Panc1 (cell line): ENCODE data around the gene DSCAM. TPM values are rescaled to one million over a fixed set of nuclear protein-coding genes. Genes with fewer than 3 reads are reported as not detected.

Source experiments
- ATAC-seq: fragments of 200-7000 bp; cut with Tn5 transposase; 2 replicates; pipeline ENCODE4 v1.9.1; 2020; ENCODE audit warnings: mild to moderate bottlenecking, moderate library complexity
- BruUV-seq: library from RNA; stranded (reverse); fragments of 400-500 nt; replicated peaks from 2 replicates; lab custom pipeline; 2021; lab: Mats Ljungman, UMichigan
- CTCF ChIA-PET: fragments of 300-600 bp; sonication (Branson Sonifier 250); formaldehyde crosslinking; loops from one replicate; lab custom pipeline; 2022; ENCODE audit warnings: antibody characterized with exemption; lab: Charles Lee
- POLR2A ChIA-PET: fragments of 300-600 bp; sonication (Branson Sonifier 250); formaldehyde crosslinking; loops from one replicate; lab custom pipeline; 2022; ENCODE audit warnings: antibody characterized with exemption; lab: Charles Lee
- DNase-seq: peaks from one replicate; pipeline ENCODE4 v3.0.0-alpha.2; 2010; ENCODE audit warnings: low read depth, low spot score
- H3K27ac ChIP-seq: 2 replicates; pipeline ENCODE4 v1.5.1; 2011; ENCODE audit warnings: mild to moderate bottlenecking, low read length, inconsistent platforms
- H3K27me3 ChIP-seq: fragments of 200-500 bp; sonication (Bioruptor generic); 2 replicates; pipeline ENCODE4 v1.6.0; 2014; ENCODE audit warnings: low read length, inconsistent platforms; ENCODE audit not compliant: control insufficient read depth, insufficient read depth
- H3K36me3 ChIP-seq: fragments of 200-500 bp; sonication (Bioruptor generic); 2 replicates; pipeline ENCODE4 v1.5.1; 2014; ENCODE audit warnings: inconsistent platforms, mild to moderate bottlenecking, low read length, moderate library complexity; ENCODE audit not compliant: control insufficient read depth, insufficient read depth
- H3K4me1 ChIP-seq: 2 replicates; pipeline ENCODE4 v1.5.1; 2011; ENCODE audit warnings: inconsistent platforms, mild to moderate bottlenecking, low read length, moderate library complexity; ENCODE audit not compliant: control insufficient read depth, insufficient read depth
- H3K4me3 ChIP-seq, 2 experiments: 2 replicates each; pipeline ENCODE4 v1.5.1; 2011 to 2012; ENCODE audit warnings: low read depth in 2 of 2, low read length in 2 of 2, mild to moderate bottlenecking in 2 of 2, inconsistent platforms in 1 of 2, moderate library complexity in 1 of 2
- H3K9me3 ChIP-seq: fragments of 200-500 bp; sonication (Bioruptor generic); 2 replicates; pipeline ENCODE4 v1.5.1; 2014; ENCODE audit warnings: low read depth, mild to moderate bottlenecking, inconsistent platforms, low read length, moderate library complexity; ENCODE audit not compliant: control insufficient read depth, insufficient read depth
- CTCF ChIP-seq: fragments of 450-650 bp; IDR thresholded peaks from 2 replicates; pipeline ENCODE4 v1.5.1; 2017; ENCODE audit warnings: mild to moderate bottlenecking
- POLR2AphosphoS5 ChIP-seq: IDR thresholded peaks from 2 replicates; pipeline ENCODE4 v1.6.1; 2012; ENCODE audit warnings: mild to moderate bottlenecking, low read depth, low read length, moderate library complexity
- SIN3A ChIP-seq: IDR thresholded peaks from 2 replicates; pipeline ENCODE4 v1.6.1; 2012; ENCODE audit warnings: low read depth, mild to moderate bottlenecking, low read length, moderate library complexity, borderline replicate concordance; ENCODE audit not compliant: insufficient read depth
- TCF7L2 ChIP-seq: IDR thresholded peaks from 2 replicates; pipeline ENCODE4 v1.6.1; 2011; ENCODE audit warnings: mild to moderate bottlenecking, low read depth, low read length, inconsistent platforms
- in situ Hi-C: cut with HindIII; loops from 2 replicates; pipeline ENCODE4 v1.10.0; 2016; ENCODE audit warnings: low sequenced_read_pairs, low pct_unique_long_range_greater_than_20kb
- intact Hi-C: fragments of 100-400 bp; cut with micrococcal nuclease; formaldehyde crosslinking; loops from one replicate; pipeline ENCODE4 v1.10.0; 2022; ENCODE audit not compliant: unreplicated experiment
- total RNA-seq: library from RNA; stranded (reverse); gene quantifications from one replicate; pipeline ENCODE4 v1.2.1, GENCODE V29; 2021; ENCODE audit not compliant: unreplicated experiment
- TF ChIP-seq, protein P1 (sequence below), 2 experiments: IDR thresholded peaks; 2 replicates each; pipeline ENCODE4 v1.6.1; 2011 to 2012; ENCODE audit warnings: low read depth in 2 of 2, control low read depth in 1 of 2, low read length in 1 of 2, mild to moderate bottlenecking in 1 of 2, moderate library complexity in 1 of 2; ENCODE audit not compliant: insufficient read depth in 1 of 2

DSCAM gene
- total RNA-seq, 1 experiment from 2014 or later, result not detected

GRCh38 chr21:40178726-40179125 is 668.2 kb downstream of the DSCAM start:
- H3K27ac ChIP-seq, result no peak overlapping the region
- no peak for ATAC-seq
- BruUV-seq, result no TSS peak
- no peaks in the 10 kb centered on the region for H3K9me3 ChIP-seq
- in situ Hi-C loops (no loop called here), intact Hi-C loops (no loop called here)
- H3K36me3 ChIP-seq, result no peaks in the 10 kb centered on the region
- no peaks in the 10 kb centered on the region for H3K27me3 ChIP-seq
- no peaks in the 10 kb centered on the region for H3K4me1 ChIP-seq
- CTCF ChIA-PET, result no interaction called here
- no peak overlapping the region for H3K4me3 ChIP-seq
- POLR2A ChIA-PET, result no interaction called here
- TF ChIP-seq POLR2AphosphoS5 (no peak), CTCF (no peak), SIN3A (no peak), TCF7L2 (no peak)
- TF ChIP-seq, protein P1, sequence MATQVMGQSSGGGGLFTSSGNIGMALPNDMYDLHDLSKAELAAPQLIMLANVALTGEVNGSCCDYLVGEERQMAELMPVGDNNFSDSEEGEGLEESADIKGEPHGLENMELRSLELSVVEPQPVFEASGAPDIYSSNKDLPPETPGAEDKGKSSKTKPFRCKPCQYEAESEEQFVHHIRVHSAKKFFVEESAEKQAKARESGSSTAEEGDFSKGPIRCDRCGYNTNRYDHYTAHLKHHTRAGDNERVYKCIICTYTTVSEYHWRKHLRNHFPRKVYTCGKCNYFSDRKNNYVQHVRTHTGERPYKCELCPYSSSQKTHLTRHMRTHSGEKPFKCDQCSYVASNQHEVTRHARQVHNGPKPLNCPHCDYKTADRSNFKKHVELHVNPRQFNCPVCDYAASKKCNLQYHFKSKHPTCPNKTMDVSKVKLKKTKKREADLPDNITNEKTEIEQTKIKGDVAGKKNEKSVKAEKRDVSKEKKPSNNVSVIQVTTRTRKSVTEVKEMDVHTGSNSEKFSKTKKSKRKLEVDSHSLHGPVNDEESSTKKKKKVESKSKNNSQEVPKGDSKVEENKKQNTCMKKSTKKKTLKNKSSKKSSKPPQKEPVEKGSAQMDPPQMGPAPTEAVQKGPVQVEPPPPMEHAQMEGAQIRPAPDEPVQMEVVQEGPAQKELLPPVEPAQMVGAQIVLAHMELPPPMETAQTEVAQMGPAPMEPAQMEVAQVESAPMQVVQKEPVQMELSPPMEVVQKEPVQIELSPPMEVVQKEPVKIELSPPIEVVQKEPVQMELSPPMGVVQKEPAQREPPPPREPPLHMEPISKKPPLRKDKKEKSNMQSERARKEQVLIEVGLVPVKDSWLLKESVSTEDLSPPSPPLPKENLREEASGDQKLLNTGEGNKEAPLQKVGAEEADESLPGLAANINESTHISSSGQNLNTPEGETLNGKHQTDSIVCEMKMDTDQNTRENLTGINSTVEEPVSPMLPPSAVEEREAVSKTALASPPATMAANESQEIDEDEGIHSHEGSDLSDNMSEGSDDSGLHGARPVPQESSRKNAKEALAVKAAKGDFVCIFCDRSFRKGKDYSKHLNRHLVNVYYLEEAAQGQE (IDR thresholded peaks at IDR 0.05; ENCODE audit: insufficient read depth in 1 of 2, low read depth in 2 of 2, low read length in 1 of 2), result no peak
- DNase-seq, result no peak

DNA sequence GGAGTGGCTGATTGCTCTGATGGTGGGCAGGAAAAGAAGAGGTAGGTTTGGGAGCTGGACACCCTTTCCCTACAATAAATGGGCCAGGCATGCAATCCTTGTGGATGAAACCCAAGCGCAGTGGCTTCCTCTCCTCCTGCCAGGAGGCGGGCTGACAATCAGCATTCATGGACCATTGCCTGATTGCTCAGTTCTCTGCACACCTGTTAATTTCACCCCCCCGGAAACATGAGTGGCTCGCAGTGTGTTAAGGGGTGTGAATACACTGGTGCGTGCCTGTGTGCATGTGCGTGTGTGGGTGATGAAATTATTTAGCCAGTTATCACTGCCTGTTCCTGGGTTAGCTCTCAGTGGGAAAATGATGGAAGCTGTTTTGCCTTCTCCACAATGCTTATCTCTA is 669.0 kb downstream of the DSCAM start:
- no peaks in the 10 kb centered on the region for H3K9me3 ChIP-seq
- H3K4me1 ChIP-seq, result no peaks in the 10 kb centered on the region
- no TSS peak for BruUV-seq
- no peaks in the 10 kb centered on the region for H3K36me3 ChIP-seq
- ATAC-seq, result no peak
- H3K27me3 ChIP-seq, result no peaks in the 10 kb centered on the region
- intact Hi-C loops (no loop called here), in situ Hi-C loops (no loop called here)
- POLR2A ChIA-PET, result no interaction called here
- no peak overlapping the region for H3K4me3 ChIP-seq
- CTCF ChIA-PET, result no interaction called here
- no peak overlapping the region for H3K27ac ChIP-seq
- DNase-seq, result no peak
- TF ChIP-seq SIN3A (no peak), TCF7L2 (no peak), POLR2AphosphoS5 (no peak), CTCF (no peak)
- TF ChIP-seq, protein P1 (IDR thresholded peaks at IDR 0.05; ENCODE audit: insufficient read depth in 1 of 2, low read depth in 2 of 2, low read length in 1 of 2), result no peak
